Astrocyte of the cerebellum (primary cell): ENCODE data around the gene VAPB.
"Not testable (repeated sequence)": the region's sequence is repeated elsewhere in the genome, so short reads cannot be mapped to it uniquely, and the experiment has no call there.

Experiments
- DNase-seq: peaks from one replicate; pipeline ENCODE4 v3.0.0-alpha.2; 2011; ENCODE audit warnings: low read depth
- H3K4me3 ChIP-seq: 2 replicates; pipeline ENCODE4 v1.5.1; 2011; ENCODE audit warnings: mild to moderate bottlenecking, low read depth, low read length, moderate library complexity
- in situ Hi-C: cut with HindIII; loops from 2 replicates; pipeline ENCODE4 v1.10.0; 2017; ENCODE audit warnings: low sequenced_read_pairs
- TF ChIP-seq, protein P1 (sequence below): IDR thresholded peaks from 2 replicates; pipeline ENCODE4 v1.5.1; 2012; ENCODE audit warnings: low read length, low read depth, moderate library complexity, mild to moderate bottlenecking; ENCODE audit errors: missing control alignments

Gene VAPB

DNA sequence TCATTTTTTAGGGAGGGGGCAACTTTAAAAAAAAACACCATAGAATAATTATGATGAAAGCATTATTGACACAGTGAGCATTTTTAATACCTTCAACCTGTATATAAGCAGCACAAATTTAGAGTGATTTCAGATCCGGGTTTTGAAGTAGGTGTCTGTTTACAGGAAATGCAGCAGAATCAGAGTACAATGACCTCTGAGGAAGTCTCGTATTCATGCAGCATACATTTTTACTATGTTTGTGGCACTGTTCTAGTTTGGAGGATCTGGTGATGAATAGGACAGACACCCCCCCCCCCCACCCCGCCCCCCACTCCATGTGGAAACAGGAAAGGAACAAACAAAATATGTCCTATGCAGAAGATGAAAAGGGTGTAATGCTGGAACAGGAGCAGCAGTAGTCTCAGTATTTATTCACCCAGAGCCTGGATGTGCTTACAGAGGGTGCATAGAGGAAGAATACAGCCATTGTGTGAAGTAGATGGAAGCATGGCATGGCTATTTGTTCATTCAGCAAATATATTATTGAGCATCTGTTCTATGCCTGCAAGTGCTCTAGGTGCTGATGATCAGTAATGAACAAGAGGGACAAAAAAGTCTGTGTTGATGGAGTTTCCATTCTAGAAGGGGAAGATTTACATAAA lies 19.7 kb downstream of the VAPB start:
- no peak overlapping the region for H3K4me3 ChIP-seq
- DNase-seq: no peak
- TF ChIP-seq, protein P1, sequence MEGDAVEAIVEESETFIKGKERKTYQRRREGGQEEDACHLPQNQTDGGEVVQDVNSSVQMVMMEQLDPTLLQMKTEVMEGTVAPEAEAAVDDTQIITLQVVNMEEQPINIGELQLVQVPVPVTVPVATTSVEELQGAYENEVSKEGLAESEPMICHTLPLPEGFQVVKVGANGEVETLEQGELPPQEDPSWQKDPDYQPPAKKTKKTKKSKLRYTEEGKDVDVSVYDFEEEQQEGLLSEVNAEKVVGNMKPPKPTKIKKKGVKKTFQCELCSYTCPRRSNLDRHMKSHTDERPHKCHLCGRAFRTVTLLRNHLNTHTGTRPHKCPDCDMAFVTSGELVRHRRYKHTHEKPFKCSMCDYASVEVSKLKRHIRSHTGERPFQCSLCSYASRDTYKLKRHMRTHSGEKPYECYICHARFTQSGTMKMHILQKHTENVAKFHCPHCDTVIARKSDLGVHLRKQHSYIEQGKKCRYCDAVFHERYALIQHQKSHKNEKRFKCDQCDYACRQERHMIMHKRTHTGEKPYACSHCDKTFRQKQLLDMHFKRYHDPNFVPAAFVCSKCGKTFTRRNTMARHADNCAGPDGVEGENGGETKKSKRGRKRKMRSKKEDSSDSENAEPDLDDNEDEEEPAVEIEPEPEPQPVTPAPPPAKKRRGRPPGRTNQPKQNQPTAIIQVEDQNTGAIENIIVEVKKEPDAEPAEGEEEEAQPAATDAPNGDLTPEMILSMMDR: no peak
- in situ Hi-C loops: loop anchor here (5.0 kb wide), 1 partner anchor 44 kb away; no protein-coding TSS in a partner anchor

DNA sequence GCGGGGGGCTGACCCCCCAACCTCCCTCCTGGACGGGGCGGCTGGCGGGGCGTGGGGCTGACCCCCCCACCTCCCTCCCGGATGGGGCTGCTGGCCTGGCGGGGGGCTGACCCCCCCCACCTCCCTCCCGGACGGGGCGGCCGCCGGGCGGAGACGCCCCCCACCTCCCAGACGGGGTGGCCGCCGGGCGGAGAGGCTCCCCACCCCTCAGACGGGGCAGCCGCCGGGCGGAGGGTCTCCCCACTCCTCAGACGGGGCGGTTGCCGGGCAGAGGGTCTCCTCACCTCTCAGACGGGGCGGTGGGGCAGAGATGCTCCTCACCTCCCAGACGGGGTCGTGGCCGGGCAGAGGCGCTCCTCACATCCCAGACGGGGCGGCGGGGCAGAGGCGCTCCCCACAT lies 25.2 kb downstream of the VAPB start:
- DNase-seq, H3K4me3 ChIP-seq, in situ Hi-C loops: not testable (repeated sequence)

DNA sequence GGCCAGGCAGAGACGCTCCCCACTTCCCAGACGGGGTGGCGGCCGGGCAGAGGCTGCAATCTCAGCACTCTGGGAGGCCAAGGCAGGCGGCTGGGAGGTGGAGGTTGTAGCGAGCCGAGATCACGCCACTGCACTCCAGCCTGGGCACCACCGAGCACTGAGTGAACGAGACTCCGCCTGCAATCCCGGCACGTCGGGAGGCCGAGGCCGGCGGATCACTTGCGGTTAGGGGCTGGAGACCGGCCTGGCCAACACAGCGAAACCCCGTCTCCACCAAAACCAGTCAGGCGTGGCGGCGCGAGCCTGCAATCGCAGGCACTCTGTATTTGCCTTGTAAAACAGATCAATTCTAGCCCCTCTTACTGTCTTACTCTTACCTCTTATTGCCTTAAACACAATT lies 25.8 kb downstream of the VAPB start:
- DNase-seq, H3K4me3 ChIP-seq, in situ Hi-C loops: not testable (repeated sequence)

DNA sequence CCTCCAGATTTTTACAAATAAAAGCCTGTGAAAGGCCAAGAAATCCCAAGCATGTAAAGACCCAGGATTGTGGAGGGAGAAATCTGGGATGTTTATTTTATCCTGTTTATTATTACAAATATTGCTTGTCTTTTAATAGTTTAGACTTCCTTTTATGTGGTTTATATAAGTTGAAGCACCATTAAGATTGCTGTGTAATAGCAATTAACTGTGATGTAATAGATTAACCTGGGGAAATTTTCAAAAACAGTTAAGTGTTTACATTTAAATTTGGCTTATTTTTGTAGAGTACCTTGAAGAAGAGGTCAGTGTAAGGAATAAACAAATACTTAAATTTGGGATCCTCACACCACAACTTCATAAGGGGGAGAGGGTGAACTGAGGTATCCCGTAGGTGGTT lies 27.0 kb downstream of the VAPB start:
- no peak overlapping the region for H3K4me3 ChIP-seq
- TF ChIP-seq, protein P1: no peak
- DNase-seq: no peak
- in situ Hi-C loops: no loop called here

DNA sequence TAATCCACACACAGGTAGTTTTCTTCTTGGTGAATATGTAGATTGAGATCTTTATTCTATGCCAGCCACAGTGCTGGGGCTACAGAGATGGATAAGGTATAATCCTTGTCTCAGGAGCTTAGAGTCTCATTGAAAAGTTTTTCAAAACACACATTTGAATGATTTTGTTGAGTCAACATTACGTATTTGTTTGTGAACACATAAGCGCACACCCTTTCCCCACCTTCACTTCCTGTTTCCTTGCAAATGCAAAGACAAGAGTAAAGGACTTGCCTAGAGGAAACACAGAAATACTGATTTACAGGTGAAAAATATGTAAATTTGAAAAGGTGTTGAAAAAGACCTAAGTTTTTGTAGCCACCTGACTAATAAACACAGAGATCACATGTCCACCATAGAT lies 27.8 kb downstream of the VAPB start:
- DNase-seq: no peak
- no peak overlapping the region for H3K4me3 ChIP-seq
- in situ Hi-C loops: no loop called here
- TF ChIP-seq, protein P1: no peak

DNA sequence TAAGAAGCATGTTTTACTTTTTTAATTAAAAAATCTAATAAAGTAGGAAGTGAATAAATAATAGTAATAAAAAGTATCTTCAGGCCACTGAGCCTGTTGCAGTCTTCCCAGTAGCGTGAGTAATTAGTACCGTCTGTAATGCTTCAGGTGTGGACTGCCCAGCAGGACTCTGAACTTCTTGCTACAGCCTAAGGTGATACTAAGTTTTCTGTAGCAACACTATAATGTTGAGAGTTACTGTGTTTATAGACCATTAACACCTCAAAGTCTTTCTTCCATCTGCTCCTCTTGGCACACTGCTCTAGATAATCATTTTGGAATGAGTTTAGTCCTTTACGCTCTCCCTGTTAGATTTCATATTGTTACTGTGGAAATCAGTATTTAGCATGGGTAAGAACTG lies 28.4 kb downstream of the VAPB start:
- in situ Hi-C loops: no loop called here
- H3K4me3 ChIP-seq: no peak overlapping the region
- DNase-seq: no peak
- TF ChIP-seq, protein P1: no peak

DNA sequence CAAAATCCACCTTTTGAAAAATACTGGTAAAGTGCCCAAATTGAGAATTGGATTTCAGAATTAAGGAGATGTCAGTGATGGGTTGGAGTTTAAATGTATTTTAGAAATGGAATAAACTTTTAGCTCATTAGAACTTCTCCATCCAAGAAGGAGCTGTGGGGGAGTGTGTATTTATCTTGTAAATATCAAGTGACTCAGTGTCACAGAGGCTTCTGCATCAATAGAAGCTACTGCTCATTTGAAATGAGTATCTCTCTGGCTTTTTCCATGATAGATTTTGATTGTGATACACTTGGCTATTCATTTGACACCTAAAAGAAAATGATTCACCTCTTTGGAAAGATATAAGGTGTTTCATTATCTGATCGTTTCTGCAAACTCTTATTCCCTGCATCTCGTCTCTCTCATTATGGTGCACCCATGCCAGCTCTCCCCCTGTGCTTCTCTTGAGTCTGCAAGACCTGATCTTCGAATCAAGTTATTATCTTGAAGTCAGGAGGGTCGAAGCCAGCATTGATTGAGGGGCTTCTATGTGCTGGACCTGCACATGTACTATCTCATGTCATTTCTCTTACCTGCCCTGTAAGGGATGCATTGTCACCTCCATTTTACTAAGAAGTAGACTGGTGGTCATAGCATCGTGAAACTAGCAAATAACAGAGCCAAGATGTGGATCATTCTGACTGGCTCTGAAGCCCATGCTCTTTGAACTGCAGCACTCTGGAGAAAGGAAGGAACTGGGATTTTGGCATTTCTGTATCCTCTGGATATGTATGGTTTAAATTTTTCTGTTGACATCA lies 30.1 kb downstream of the VAPB start:
- in situ Hi-C loops: no loop called here
- no peak for DNase-seq
- H3K4me3 ChIP-seq: no peak overlapping the region
- TF ChIP-seq, protein P1: no peak
